NK-92 (cell line): ENCODE measurements around the gene DESI2.
"Not testable (repeated sequence)": the region's sequence is repeated elsewhere in the genome, so short reads cannot be mapped to it uniquely, and the experiment has no call there.

Experiments
- DNase-seq: peaks from one replicate; lab custom pipeline; 2025; ENCODE audit not compliant: unreplicated experiment; lab: John Stamatoyannopoulos, UW

Gene DESI2

DNA sequence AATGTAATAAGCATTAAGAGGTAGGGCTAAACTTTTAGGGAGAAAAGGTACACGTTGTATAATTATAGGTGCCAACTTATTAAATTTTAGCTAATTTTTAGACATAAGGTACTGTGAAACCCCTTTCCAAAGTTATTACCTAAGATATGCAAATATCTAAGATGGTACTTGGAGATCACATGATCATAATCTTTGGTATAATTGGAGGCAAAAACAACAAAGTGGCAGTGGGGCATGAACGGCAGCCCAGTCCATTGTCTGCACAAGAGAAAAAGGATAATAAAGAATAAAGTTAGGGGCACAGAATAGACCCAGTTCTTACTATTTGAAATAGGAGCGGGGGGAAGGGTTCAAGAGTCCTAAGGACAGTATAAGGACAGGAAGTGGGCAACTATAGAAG is 51.2 kb downstream of the DESI2 start:
- no peak for DNase-seq

DNA sequence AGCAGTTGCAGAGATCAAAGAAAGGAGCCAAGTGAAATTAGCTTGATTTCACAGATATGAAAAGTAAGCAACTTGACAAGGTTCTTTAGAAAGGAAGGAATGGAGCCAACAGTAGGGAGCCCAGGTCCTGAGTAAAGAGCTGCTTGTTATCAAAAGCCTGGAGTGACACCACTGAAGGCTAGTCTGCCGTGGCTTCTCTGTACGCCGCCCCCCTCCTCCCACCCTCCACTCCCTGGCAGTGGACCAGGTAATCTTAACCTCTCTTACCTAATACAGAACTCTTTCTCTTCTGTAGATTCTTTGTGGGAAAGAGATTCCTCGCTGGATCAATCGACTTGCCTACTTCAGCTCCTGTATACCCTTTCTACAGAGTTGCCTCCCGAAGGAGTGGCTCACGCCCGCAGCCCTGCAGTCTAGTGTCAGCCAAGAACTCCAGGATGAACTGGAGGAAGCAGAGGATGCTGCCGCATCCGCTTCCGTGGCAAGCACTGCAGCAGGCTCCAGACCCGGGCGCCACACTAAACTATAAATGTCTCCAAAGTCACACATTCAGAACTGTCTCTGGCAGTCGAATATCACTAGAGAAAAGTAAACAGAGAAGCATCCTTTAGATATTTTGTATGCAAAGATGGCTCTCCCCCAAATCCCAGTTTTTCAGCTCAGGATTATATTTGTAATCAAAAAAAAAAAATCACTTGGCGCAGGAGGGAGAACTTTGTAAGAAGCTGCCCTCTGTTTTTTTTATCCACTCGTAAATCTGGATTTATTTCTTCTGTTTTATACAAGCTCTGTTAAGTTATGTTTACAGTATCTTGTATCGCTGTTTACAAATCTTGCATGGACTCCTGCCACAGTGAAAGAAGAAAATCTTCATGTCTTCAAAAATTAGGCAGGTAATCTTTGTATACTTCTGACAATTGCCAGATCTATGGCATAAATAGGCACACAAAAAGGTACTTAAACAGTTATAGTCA is 52.6 kb downstream of the DESI2 start:
- no peak for DNase-seq

DNA sequence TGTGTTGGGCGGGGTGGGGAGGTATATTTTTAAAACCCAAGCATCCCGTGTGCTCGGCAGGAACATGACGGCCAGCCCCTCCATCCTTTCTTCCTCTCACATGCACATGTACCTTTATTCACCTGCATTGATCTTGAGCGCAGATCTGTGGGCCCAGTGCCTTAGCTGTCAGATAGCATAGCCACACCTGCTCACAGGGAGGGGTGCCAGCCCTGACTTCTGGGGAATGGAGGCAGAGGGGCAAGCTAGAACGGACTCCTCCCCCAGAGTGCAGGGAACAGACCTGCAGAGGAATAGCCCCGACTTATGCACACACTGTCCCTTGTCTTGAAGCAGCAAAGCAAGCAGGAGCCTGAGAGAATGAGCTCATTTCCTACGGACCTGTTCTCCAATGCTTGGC is 56.1 kb downstream of the DESI2 start:
- no peak for DNase-seq

DNA sequence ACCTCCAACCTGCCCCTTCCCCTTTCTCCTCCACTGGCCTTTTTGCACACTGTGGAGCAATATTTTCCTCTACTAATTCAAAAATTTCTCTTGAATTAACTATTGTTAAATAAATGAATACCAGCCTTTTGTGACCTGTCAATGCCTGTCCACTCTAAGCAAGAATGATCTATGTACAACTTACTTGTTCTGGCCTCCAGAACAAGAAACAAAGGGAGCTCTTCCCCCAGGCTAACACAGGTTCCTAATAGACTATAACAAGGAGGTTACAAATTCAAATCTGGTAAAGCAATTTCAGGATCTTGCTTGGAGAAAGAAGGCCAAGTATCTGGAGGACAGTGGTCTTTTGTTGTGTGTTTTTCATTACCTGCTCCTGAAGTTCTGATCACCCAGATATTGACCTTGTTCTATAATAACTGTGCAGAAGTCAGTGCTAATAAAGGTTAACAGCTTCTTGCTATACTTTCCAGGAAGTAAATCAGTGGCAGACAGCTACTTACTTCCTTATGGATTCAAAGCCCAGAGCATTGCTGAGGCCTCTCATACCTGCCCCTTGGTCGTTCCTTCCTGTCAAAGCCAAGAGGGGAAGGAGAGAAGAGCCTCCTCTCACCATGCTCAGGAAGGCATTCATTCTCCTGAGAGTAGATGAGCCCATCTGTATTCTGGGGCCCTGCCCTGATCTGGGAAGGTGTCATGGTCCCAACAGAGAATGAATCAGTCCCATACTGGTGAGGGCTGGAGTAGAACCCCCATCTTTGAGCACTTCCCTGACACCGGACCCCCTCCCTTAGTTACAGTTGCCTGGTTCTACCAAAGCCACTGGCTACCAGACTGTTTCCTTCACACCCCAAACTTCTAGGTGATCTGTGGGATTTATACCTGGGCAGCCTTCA is 56.8 kb downstream of the DESI2 start:
- no peak for DNase-seq

DNA sequence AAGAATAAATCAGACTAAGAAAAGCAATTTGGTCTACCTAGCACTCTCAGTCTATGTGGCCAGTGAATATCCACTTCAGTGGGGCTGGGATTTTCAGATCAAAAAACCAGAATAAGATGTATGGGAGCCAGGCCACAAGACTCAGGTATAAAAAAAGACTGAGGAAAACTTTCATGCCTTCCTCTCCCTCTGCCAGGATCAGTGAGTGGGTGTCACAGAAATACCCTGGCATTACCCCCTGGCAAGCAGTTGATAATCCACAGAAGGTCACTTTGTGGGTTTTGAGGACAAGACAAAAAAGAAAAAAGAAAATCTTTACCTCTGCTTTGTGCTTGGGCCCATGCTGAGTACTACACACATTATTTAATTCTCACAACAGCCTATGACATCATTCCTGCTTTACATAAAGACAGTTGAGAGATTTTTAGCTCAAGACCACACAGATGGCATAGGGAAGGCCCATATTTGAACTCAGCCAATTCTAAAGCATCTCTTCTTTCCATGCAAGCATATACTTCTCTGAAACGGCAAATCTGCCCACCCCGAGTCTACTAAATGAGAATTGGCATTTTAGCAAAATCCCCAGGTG is 57.6 kb downstream of the DESI2 start:
- no peak for DNase-seq

DNA sequence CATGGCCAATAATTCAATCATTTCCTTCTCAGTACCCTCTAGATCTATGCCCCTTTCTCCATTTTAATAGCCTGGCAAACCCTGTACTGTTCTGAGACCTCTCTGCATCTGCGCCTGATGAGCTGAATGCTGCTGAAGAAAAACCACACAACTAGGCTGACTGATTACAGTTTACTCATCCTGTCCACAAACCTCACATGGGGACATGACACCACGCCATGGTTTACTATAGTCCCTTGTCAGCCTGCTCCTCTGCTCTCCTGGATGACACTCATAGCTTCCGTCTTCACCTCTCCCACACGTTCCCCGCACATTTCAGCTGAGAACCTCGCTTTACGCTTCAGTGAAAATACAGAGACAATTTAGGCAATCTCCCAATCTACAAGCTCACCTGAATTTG is 59.7 kb downstream of the DESI2 start:
- DNase-seq = no peak

DNA sequence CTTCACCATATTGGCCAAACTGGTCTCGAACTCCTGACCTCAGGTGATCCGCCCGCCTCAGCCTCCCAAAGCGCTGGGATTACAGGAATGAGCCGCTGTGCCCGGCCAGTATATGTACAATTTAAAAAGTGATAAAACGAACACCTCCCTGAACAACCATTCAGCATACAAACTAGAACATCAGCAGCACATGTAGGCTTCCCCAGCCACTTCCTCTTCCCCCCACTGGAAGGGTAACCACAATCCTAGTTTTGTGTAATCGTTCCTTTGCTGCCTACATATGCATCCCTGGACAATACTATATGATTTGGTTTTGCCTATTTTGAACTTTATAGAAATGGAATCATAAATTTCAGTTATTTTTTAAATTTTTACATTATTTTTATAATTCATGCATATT is 60.4 kb downstream of the DESI2 start:
- DNase-seq = no peak

DNA sequence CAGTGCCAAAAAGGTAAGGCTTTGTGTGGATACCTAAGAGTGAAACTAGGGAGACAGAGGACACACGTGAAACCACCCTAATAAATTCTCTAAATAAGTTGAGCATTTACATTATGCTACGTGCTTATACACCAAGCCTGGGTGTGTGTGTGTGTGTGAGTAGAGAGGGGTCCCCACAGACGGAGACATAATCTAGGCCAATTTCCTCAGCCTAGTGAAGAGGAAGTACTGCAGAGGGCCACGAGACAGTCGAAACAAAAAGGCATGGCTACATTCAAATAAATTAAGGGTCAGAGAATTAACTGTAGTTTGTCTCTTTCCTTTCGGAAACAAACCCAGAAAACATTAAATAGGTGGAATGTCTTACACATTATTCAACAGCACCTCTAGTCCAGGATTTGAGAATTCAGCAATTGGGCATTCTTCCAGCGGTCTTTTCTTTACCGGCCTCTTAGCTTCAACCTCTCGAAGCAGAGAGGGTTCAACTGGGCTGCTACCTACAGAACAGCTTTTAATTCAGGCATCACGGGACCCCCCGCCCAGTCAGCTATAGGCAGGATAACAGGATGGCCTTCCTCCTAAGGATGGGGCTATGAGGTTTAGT is 75.0 kb downstream of the DESI2 start:
- no peak for DNase-seq

DNA sequence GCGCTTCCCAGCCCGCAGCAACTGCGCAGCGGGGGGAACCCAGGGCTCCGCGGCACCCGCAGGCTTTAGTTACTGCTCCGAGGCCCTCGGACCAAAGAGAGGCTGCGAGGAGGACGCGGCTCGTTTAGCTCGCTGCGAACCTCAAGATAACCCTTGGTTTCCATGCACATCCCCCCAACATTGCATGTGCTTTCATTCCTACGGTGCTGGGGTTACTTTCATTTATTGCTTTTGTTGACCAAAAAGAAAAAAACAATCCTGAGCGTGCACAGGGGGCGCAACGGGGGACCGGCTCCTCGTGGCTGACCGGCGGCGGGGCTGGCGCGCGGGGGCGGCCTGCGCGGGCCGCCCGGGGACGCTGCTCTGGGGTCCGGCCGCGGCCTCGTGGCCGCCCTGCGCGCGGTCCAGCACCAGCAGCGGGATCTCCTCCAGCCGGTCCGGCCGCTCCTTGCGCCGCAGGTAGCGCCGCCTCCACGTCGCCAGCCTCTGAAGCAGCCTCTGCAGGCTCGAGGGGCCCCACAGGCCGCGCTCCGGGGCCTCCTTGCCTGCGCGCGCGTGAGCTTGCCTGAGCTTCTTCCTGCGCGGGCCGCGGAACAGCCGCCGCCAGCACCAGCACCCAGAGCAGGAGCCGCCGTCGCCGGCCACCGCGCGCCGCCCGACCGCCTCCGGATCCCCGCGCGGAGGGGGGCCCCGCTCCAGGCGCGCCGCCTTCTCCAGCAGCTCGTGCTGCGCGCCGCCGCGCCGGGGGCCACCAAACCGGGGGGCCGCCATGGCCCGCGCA is 77.4 kb downstream of the DESI2 start:
- no peak for DNase-seq

DNA sequence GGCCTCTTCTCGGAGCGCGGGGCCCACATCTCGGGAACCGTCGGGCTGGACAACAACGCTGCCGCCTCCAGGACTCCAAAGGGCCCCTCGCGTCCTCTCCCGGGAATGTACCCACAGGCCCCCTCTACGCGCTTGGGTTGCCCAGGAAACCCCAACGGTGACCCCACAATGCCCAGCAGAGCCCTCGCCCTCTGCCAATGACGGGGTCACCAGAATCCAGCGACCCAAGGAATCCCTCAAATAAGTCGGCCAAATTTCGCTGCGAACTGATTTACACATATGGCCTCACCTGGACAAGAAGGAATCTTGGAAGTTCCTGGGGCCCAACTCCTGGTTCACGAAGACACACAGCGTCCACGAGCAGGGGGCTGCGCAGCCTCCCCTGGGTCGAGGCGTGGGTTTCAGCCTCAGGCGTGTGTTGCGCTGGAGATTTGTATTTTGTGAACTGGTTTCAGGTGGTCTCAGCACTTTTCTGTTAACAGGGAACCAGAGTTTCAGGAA is 78.1 kb downstream of the DESI2 start:
- no peak for DNase-seq

DNA sequence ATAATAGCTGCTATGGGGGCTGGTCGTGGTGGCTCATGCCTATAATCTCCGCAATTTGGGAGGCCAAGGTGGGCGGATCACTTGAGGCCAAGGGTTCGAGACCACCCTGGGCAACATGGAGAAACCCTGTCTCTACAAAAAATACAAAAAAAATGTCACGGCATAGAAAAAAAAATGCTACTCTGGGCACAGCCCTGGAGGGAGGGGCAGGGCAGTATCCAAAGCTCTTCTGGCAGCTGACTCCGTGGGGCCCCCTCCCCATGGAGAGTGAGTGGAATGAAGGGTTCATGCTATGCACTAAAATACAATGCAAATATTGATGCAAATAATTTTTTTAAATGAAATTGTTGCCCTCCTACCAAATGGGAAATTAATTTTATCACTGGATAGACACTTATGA is 78.7 kb downstream of the DESI2 start:
- no peak for DNase-seq

DNA sequence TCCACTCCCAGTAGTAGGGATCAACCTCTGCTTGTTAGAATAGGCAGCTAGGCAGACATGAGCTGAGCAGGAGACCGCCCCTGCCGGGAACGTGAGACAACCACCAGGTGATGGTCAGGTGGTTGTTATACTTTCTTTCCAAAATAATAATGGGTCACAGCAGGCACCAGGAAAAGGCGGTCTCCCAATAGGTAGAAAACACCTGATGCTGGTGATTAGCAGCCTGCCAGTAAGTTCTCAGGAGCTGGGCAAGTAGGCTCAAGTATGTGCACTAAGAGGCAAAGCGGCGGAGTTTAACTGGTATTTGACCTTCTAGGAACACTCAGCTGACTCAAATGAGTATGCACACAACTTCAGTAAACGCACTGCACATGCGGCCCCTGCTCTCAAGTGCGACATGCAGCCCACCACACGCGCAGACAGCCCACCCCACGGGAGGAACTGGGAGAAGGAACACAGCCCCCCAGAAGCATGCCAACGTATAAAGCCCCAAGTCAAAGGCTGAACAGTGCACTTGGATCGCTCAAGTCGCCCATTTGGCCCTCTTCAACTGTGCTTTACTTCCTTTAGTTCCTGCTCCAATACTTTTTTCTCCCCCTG is 80.0 kb downstream of the DESI2 start:
- DNase-seq = no peak

DNA sequence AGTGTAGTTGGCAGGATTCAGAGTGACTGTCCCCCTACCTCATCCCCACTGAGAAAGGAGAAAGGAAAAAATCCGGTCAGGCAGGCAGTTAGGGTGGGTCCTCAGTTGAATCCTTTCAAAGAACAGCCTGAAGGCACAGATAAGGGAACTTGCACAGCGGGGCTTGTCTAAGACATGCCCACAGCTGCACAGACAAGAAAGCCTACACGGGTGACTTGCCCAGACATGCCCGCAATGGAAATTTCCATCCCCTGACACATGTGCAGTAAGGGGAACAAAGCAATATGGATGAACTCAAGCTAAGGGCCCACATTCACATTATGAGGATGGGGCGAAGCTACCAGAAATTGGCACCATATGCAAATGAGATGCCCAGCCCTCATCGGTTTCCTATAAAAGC is 82.5 kb downstream of the DESI2 start:
- DNase-seq = no peak

DNA sequence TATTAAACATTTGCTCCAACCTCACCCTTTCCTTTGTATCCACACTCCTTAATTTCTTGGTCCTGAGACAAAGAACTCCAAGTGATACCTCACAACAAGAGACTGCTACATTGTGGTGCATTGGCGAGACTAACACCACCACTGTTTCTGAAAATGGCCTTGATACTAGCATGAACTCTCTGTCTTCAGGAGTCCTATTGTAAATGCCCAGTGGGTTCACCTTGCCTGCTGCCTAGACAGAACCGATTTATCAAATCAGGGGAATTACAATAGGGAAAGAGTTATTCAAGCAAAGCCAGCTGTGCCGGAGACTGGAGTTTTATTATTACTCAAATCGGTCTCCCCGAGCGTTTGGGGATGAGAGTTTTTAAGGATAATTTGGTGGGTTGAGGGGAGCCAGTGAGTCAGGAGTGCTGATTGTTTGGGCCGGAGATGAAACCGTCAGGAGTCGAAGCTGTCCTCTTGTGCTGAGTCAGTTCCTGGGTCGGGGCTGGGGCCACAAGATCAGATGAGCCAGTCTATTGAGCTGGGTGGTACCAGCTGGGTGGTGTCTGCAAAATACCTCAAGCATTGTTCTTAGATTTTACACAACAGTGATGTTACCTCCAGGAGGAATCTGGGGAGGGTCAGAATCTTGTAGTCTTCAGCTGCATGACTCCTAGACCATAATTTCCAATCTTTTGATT is 83.1 kb downstream of the DESI2 start:
- no peak for DNase-seq

DNA sequence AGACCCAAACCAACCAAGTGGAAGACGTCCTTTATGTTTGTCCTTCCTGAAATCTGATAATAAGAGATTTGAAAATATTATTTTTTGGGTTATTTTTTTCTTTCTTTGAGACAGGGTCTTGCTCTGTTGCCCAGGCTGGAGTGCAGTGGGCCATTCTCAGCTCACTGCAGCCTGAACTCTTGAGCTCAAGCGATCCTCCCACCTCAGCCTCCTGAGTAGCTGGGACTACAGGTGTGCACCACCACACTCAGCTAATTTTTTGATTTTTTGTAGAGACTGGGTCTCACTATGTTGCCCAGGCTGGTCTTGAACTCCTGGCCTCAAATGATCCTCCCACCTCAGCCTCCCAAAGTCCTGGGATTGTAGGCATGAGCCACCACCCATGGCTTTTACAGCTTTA is 86.2 kb downstream of the DESI2 start:
- DNase-seq = not testable (repeated sequence)

DNA sequence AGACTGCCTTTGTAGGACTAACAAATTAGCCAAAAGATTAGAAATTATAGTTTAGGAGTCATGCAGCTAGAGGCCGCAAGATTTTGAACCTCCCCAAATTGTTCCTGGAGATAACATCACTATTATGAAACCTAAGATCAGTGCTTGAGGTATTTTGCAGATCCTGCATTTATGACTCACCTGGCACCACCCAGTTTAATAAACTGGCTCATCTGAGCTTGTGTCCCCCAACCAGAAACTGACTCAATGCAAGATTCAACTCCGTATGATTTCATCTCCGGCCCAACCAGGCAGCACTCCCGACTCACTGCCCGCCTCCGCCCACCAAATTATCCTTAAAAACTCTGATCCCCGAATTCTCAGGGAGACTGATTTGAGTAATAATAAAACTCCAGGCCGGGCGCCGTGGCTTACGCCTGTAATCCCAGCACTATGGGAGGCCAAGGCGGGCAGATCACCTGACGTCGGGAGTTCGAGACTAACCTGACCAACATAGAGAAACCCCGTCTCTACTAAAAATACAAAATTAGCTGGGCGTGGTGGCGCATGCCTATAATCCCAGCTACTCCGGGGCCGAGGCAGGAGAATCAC is 87.2 kb downstream of the DESI2 start:
- DNase-seq = not testable (repeated sequence)

DNA sequence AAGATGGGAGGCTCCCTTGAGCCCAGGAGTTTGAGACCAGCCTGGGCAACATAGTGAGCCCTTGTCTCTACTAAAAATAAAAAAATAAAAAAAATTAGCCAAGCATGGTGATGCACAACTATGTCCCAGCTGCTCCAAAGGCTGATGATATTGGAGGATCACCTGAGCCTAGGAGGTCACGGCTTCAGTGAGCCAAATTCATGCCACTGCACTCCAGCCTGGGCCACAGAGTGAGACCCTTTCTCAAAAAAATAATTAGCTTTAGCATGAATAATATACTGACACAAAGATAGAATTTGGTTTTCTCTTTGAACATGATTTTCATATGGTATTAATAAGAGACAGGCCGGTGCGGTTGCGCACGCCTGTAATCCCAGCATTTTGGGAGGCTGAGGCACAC is 88.8 kb downstream of the DESI2 start:
- DNase-seq = no peak

DNA sequence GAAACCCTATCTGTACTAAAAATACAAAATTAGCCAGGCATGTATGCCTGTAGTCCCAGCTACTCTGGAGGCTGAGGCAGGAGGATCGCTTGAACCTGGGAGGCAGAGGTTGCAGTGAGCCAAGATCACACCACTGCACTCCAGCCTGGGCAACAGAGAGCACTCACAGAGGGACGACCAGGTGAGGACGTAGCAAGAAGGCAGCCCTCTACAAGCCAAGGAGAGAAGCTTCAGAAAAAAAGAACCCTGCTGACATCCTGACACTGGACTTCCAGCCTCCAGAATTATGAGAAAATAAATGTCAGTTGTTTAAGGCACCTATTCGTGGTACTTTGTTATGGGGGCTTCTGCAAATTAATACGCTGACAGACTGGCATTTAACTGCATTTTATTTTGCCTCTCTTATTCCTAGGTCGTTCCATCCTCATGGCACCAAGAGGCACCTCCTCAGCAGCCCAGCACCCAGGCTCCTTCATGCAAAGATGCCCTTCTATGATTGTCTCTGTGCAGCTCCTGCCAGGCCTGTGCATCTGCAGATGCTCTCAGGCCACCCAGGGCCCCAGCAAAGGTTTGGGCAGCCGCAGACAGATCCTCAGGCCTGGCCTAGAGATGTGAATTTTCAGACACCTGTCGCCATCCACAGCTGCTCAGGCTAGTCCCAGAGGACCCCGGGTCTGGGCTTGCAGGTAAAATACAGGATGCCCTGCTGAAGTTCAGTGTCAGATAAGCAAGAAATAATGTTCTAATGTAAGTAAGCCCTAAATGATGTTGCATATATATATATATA is 96.5 kb downstream of the DESI2 start:
- DNase-seq = no peak
